Endodermal cell (in vitro differentiated cells): ENCODE measurements around the gene GOLPH3. TPM values are rescaled to one million over a fixed set of nuclear protein-coding genes. Genes with fewer than 3 reads are reported as not detected.
A peak's percentile ranks its signal among the peaks of the same experiment; 100 is the strongest.
"Not testable (repeated sequence)": the region's sequence is repeated elsewhere in the genome, so short reads cannot be mapped to it uniquely, and the experiment has no call there.

Source experiments
- DNase-seq: peaks from one replicate; pipeline ENCODE4 v3.0.0-alpha.2; 2017
- H3K27ac ChIP-seq: 2 replicates; pipeline ENCODE4 v1.5.1; 2013; ENCODE audit warnings: mild to moderate bottlenecking, low read depth, low read length, moderate library complexity
- H3K27me3 ChIP-seq: 2 replicates; pipeline ENCODE4 v1.6.1; 2013; ENCODE audit warnings: mild to moderate bottlenecking, low read length, moderate library complexity; ENCODE audit not compliant: insufficient read depth, control insufficient read depth, poor library complexity, severe bottlenecking
- H3K36me3 ChIP-seq: 2 replicates; pipeline ENCODE4 v1.7.0; 2013; ENCODE audit warnings: mild to moderate bottlenecking, low read length, moderate library complexity; ENCODE audit not compliant: control insufficient read depth, insufficient read depth
- H3K4me1 ChIP-seq: one replicate; pipeline ENCODE4 v1.7.0; 2013; ENCODE audit warnings: low read length; ENCODE audit not compliant: control insufficient read depth, insufficient read depth
- H3K4me3 ChIP-seq: 2 replicates; pipeline ENCODE4 v1.5.1; 2013; ENCODE audit warnings: mild to moderate bottlenecking, low read length, moderate library complexity
- H3K9ac ChIP-seq: 2 replicates; pipeline ENCODE4 v1.6.1; 2013; ENCODE audit warnings: mild to moderate bottlenecking, low read length, moderate library complexity; ENCODE audit not compliant: poor library complexity, severe bottlenecking; ENCODE audit errors: extremely low read depth
- H3K9me3 ChIP-seq: 2 replicates; pipeline ENCODE4 v1.6.1; 2013; ENCODE audit warnings: mild to moderate bottlenecking, low read length, moderate library complexity; ENCODE audit not compliant: control insufficient read depth
- H3K27ac Mint-ChIP-seq: 2 replicates; pipeline ENCODE4 v1.8.0; 2020; ENCODE audit warnings: mixed read lengths
- H3K27me3 Mint-ChIP-seq: 2 replicates; pipeline ENCODE4 v1.8.0; 2021; ENCODE audit warnings: mild to moderate bottlenecking, mixed read lengths; ENCODE audit not compliant: insufficient read depth
- H3K36me3 Mint-ChIP-seq: 2 replicates; pipeline ENCODE4 v1.8.0; 2020; ENCODE audit warnings: low read depth, mixed read lengths
- H3K4me1 Mint-ChIP-seq: 2 replicates; pipeline ENCODE4 v1.8.0; 2020; ENCODE audit warnings: mixed read lengths
- H3K4me3 Mint-ChIP-seq: 2 replicates; pipeline ENCODE4 v1.8.0; 2020; ENCODE audit warnings: mild to moderate bottlenecking, moderate library complexity, mixed read lengths
- H3K9me3 Mint-ChIP-seq: 2 replicates; pipeline ENCODE4 v1.8.0; 2020; ENCODE audit warnings: mild to moderate bottlenecking, mixed read lengths
- CTCF ChIP-seq: fragments of 200-600 bp; sonication (generic); conservative IDR thresholded peaks from 2 replicates; pipeline ENCODE4 v1.5.0; 2021; ENCODE audit warnings: antibody characterized with exemption, mild to moderate bottlenecking
- WGBS, 2 experiments: methylation state at CpG; one replicate each; pipeline versions ENCODE4 v1.1.5 to v1.1.7; 2013; ENCODE audit warnings: missing lambda C conversion rate in 2 of 2, mixed read lengths in 1 of 2; ENCODE audit not compliant: insufficient coverage in 1 of 2, insufficient read length in 1 of 2; 5-methylcytosine and 5-hydroxymethylcytosine counted together
- total RNA-seq, 2 donors: library from RNA; stranded (reverse); fragmentation: NEBNext Ultra II Directional in 1 of 2; extraction: Animal tissue kit (Norgen Biotek cat#: 25700) in 1 of 2; gene quantifications; 2 replicates in 1 of 2; 3 replicates in 1 of 2; pipeline ENCODE4 v1.2.1, GENCODE V29; 2021

Gene GOLPH3
- total RNA-seq, 2 donors from 2014 or later, result 89.4 to 90.7 TPM

GRCh38 chr5:32087086-32088082 is 86.7 kb downstream of the GOLPH3 start:
- H3K27me3 Mint-ChIP-seq, result no peaks in the 10 kb centered on the region
- no peaks in the 10 kb centered on the region for H3K9me3 ChIP-seq
- no peak overlapping the region for H3K27ac Mint-ChIP-seq
- H3K36me3 Mint-ChIP-seq, result peaks cover 14% of the 10 kb centered on the region
- peak; percentile 41 for DNase-seq
- H3K4me3 ChIP-seq, result no peak overlapping the region
- H3K4me3 Mint-ChIP-seq, result no peak overlapping the region
- no peak overlapping the region for H3K9ac ChIP-seq
- no peaks in the 10 kb centered on the region for H3K4me1 ChIP-seq
- no peaks in the 10 kb centered on the region for H3K27me3 ChIP-seq
- no peak for TF ChIP-seq CTCF
- no peaks in the 10 kb centered on the region for H3K9me3 Mint-ChIP-seq
- no peaks in the 10 kb centered on the region for H3K4me1 Mint-ChIP-seq
- 92 to 94% methylated on average over 17 to 24 of the region's 24 CpGs for WGBS, 2 experiments
- no peaks in the 10 kb centered on the region for H3K36me3 ChIP-seq
- H3K27ac ChIP-seq, result no peak overlapping the region

- Mint-ChIP-seq H3K4me3 (no peak overlapping the region), H3K4me1 (no peaks in the 10 kb centered on the region), H3K36me3 (peaks cover 15% of the 10 kb centered on the region), H3K9me3 (no peaks in the 10 kb centered on the region), H3K27me3 (no peaks in the 10 kb centered on the region), H3K27ac (peak overlapping the region; percentile 13)
- H3K4me1 ChIP-seq, result no peaks in the 10 kb centered on the region
- no peaks in the 10 kb centered on the region for H3K27me3 ChIP-seq
- no peak overlapping the region for H3K27ac ChIP-seq
- H3K9ac ChIP-seq, result no peak overlapping the region
- no peaks in the 10 kb centered on the region for H3K9me3 ChIP-seq
- no peak overlapping the region for H3K4me3 ChIP-seq
- no peaks in the 10 kb centered on the region for H3K36me3 ChIP-seq
- no peak for TF ChIP-seq CTCF
- no peak for DNase-seq
- 92 to 100% methylated on average over 5 to 10 of the region's 10 CpGs for WGBS, 2 experiments
Observed at GRCh38 chr5:32083981-32084430, 90.1 kb downstream of the GOLPH3 start.

GRCh38 chr5:32082701-32083100 is 91.4 kb downstream of the GOLPH3 start:
- Mint-ChIP-seq H3K27ac (no peak overlapping the region), H3K27me3 (no peaks in the 10 kb centered on the region), H3K36me3 (peaks cover 13% of the 10 kb centered on the region)

GRCh38 chr5:32080565-32080964 is 93.6 kb downstream of the GOLPH3 start:
- WGBS, 2 experiments, result 96 to 100% methylated on average over 1 of the region's 1 CpG
- not testable (repeated sequence) for H3K36me3 ChIP-seq, H3K9ac ChIP-seq, DNase-seq, H3K4me1 Mint-ChIP-seq, H3K4me1 ChIP-seq, H3K4me3 Mint-ChIP-seq, H3K27me3 ChIP-seq, H3K9me3 Mint-ChIP-seq, H3K9me3 ChIP-seq, H3K27ac ChIP-seq, H3K4me3 ChIP-seq, H3K27ac Mint-ChIP-seq, H3K27me3 Mint-ChIP-seq
- H3K36me3 Mint-ChIP-seq, result peaks cover 11% of the 10 kb centered on the region

More at GRCh38 chr5:32082701-32083100, 91.4 kb downstream of the GOLPH3 start:
- TF ChIP-seq CTCF, result no peak
- 83 to 87% methylated on average over 3 to 4 of the region's 4 CpGs for WGBS, 2 experiments
- Histone ChIP-seq H3K9ac (no peak overlapping the region), H3K27ac (no peak overlapping the region), H3K4me1 (no peaks in the 10 kb centered on the region), H3K27me3 (no peaks in the 10 kb centered on the region), H3K4me3 (no peak overlapping the region), H3K9me3 (no peaks in the 10 kb centered on the region), H3K36me3 (no peaks in the 10 kb centered on the region)
- Mint-ChIP-seq H3K4me3 (no peak overlapping the region), H3K4me1 (no peaks in the 10 kb centered on the region), H3K9me3 (no peaks in the 10 kb centered on the region)
- DNase-seq, result peak; percentile 1

GRCh38 chr5:32078855-32079254 is 95.3 kb downstream of the GOLPH3 start:
- not testable (repeated sequence) for H3K27ac Mint-ChIP-seq, H3K27ac ChIP-seq, H3K9me3 ChIP-seq, H3K36me3 ChIP-seq, H3K9ac ChIP-seq, H3K4me3 ChIP-seq, H3K4me1 Mint-ChIP-seq, H3K27me3 ChIP-seq, H3K4me1 ChIP-seq, H3K4me3 Mint-ChIP-seq, H3K9me3 Mint-ChIP-seq, H3K27me3 Mint-ChIP-seq
- H3K36me3 Mint-ChIP-seq, result peaks cover 13% of the 10 kb centered on the region
- peak; percentile 1 for DNase-seq
- 89 to 93% methylated on average over 6 of the region's 6 CpGs for WGBS, 2 experiments
